HepG2 (cell line): ENCODE data around the gene EPHA2. TPM values are rescaled to one million over a fixed set of nuclear protein-coding genes. Genes with fewer than 3 reads are reported as not detected.
A peak's percentile ranks its signal among the peaks of the same experiment; 100 is the strongest.

ENCODE experiments used
- ATF6 ChIP-seq: sonication (generic); formaldehyde crosslinking; conservative IDR thresholded peaks from 2 replicates; pipeline ENCODE4 v1.4.0; 2020; ENCODE audit warnings: missing genetic modification reagents
- ATRX ChIP-seq: sonication (generic); formaldehyde crosslinking; IDR thresholded peaks from 2 replicates; pipeline ENCODE4 v1.4.0; 2020; ENCODE audit warnings: missing genetic modification reagents, borderline replicate concordance
- KDM5A ChIP-seq: fragments of 200-600 bp; sonication (generic); IDR thresholded peaks from 2 replicates; pipeline ENCODE4 v1.7.0; 2018; ENCODE audit warnings: antibody characterized with exemption, mild to moderate bottlenecking, low read length, borderline replicate concordance
- NFKBIZ ChIP-seq: IDR thresholded peaks from 2 replicates; pipeline ENCODE4 v1.6.1; 2018; ENCODE audit warnings: missing genetic modification reagents, missing compliant biosample characterization
- POGZ ChIP-seq: sonication (generic); formaldehyde crosslinking; IDR thresholded peaks from 2 replicates; pipeline ENCODE4 v1.4.0; 2020; ENCODE audit warnings: mild to moderate bottlenecking, missing genetic modification reagents
- SCMH1 ChIP-seq: sonication (generic); formaldehyde crosslinking; IDR thresholded peaks from 2 replicates; pipeline ENCODE4 v1.9.0; 2021; ENCODE audit warnings: missing genetic modification reagents, mild to moderate bottlenecking, borderline replicate concordance
- TBX2 ChIP-seq: sonication (generic); formaldehyde crosslinking; IDR thresholded peaks from 2 replicates; pipeline ENCODE4 v1.5.0; 2020; ENCODE audit warnings: missing genetic modification reagents, mild to moderate bottlenecking, borderline replicate concordance
- ZNF225 ChIP-seq: sonication (generic); formaldehyde crosslinking; IDR thresholded peaks from 2 replicates; pipeline ENCODE4 v1.4.0; 2020; ENCODE audit warnings: mild to moderate bottlenecking, missing genetic modification reagents
- ZNF530 ChIP-seq: sonication (generic); formaldehyde crosslinking; IDR thresholded peaks from 2 replicates; pipeline ENCODE4 v1.5.0; 2020; ENCODE audit warnings: low read depth, mild to moderate bottlenecking, missing genetic modification reagents
- ZNF709 ChIP-seq: sonication (generic); formaldehyde crosslinking; IDR thresholded peaks from 2 replicates; pipeline ENCODE4 v1.5.0; 2020; ENCODE audit warnings: mild to moderate bottlenecking, missing genetic modification reagents
- polyA plus RNA-seq, 8 experiments: library from polyadenylated mRNA; depleted of rRNA in 3 of 8; stranded (reverse) in 7 of 8; unstranded in 1 of 8; fragments of >200 nt; fragmentation: Illumina TruSeq in 4 of 8; extraction: Trizol in 4 of 8; gene quantifications; 2 replicates each; pipeline versions ENCODE4 v1.2.1 to v1.2.3, GENCODE V29; 2011 to 2016; ENCODE audit warnings: low read depth in 4 of 8, missing spikeins in 1 of 8, mixed read lengths in 1 of 8; ENCODE audit not compliant: insufficient read depth in 1 of 8
- total RNA-seq, 5 experiments: library from RNA; depleted of rRNA; stranded (reverse); fragments of >200 nt; fragmentation: Illumina TruSeq; extraction: Trizol; gene quantifications; 2 replicates each; pipeline ENCODE4 v1.2.3, GENCODE V29; 2016; ENCODE audit warnings: low read depth in 1 of 5
- TF ChIP-seq, protein P1 (sequence below), 2 experiments: sonication (generic) in 1 of 2; formaldehyde crosslinking in 1 of 2; IDR thresholded peaks; 2 replicates each; pipeline versions ENCODE4 v1.6.1 to v1.9.0; 2014 to 2022; ENCODE audit warnings: antibody characterized with exemption in 1 of 2, borderline replicate concordance in 1 of 2, inconsistent platforms in 1 of 2, low read depth in 1 of 2, missing genetic modification reagents in 1 of 2
- TF ChIP-seq, protein P2 (sequence below): sonication (generic); formaldehyde crosslinking; conservative IDR thresholded peaks from 2 replicates; pipeline ENCODE4 v1.4.0; 2020; ENCODE audit warnings: missing genetic modification reagents
- TF ChIP-seq, protein P3 (sequence below), 2 experiments: IDR thresholded peaks; 2 replicates each; pipeline ENCODE4 v1.6.1; 2011 to 2012; ENCODE audit warnings: low read length in 2 of 2, borderline replicate concordance in 1 of 2, low read depth in 1 of 2, mild to moderate bottlenecking in 1 of 2, moderate library complexity in 1 of 2

Gene EPHA2
- total and polyA plus RNA-seq, 2 of the 13 experiments (the other 11 are each of a cell fraction or from before 2014, with no cell fraction given): 33.6 to 53.6 TPM

GRCh38 chr1:16143566-16144324 is 12.1 kb downstream of the EPHA2 start (continued):
- TF ChIP-seq, protein P1, sequence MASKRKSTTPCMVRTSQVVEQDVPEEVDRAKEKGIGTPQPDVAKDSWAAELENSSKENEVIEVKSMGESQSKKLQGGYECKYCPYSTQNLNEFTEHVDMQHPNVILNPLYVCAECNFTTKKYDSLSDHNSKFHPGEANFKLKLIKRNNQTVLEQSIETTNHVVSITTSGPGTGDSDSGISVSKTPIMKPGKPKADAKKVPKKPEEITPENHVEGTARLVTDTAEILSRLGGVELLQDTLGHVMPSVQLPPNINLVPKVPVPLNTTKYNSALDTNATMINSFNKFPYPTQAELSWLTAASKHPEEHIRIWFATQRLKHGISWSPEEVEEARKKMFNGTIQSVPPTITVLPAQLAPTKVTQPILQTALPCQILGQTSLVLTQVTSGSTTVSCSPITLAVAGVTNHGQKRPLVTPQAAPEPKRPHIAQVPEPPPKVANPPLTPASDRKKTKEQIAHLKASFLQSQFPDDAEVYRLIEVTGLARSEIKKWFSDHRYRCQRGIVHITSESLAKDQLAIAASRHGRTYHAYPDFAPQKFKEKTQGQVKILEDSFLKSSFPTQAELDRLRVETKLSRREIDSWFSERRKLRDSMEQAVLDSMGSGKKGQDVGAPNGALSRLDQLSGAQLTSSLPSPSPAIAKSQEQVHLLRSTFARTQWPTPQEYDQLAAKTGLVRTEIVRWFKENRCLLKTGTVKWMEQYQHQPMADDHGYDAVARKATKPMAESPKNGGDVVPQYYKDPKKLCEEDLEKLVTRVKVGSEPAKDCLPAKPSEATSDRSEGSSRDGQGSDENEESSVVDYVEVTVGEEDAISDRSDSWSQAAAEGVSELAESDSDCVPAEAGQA (IDR thresholded peaks at IDR 0.05; ENCODE audit: low read depth): no peak
- TF ChIP-seq, protein P1 (CRISPR knock-in tag; IDR thresholded peaks at IDR 0.05; ENCODE audit: borderline replicate concordance): no peak
- TF ChIP-seq SCMH1 (no peak), ZNF709 (CRISPR knock-in tag) (no peak), ATRX (no peak), NFKBIZ (CRISPR knock-in tag) (peak; percentile 83; the same call in 1 of the 2 replicates), ZNF530 (CRISPR knock-in tag) (no peak), ATF6 (CRISPR knock-in tag) (no peak), TBX2 (CRISPR knock-in tag) (peak; percentile 95), ZNF225 (CRISPR knock-in tag) (no peak), POGZ (no peak), KDM5A (no peak)
- TF ChIP-seq, protein P2, sequence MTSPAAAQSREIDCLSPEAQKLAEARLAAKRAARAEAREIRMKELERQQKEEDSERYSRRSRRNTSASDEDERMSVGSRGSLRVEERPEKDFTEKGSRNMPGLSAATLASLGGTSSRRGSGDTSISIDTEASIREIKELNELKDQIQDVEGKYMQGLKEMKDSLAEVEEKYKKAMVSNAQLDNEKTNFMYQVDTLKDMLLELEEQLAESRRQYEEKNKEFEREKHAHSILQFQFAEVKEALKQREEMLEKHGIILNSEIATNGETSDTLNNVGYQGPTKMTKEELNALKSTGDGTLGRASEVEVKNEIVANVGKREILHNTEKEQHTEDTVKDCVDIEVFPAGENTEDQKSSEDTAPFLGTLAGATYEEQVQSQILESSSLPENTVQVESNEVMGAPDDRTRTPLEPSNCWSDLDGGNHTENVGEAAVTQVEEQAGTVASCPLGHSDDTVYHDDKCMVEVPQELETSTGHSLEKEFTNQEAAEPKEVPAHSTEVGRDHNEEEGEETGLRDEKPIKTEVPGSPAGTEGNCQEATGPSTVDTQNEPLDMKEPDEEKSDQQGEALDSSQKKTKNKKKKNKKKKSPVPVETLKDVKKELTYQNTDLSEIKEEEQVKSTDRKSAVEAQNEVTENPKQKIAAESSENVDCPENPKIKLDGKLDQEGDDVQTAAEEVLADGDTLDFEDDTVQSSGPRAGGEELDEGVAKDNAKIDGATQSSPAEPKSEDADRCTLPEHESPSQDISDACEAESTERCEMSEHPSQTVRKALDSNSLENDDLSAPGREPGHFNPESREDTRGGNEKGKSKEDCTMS (CRISPR knock-in tag): no peak
- TF ChIP-seq, protein P3, sequence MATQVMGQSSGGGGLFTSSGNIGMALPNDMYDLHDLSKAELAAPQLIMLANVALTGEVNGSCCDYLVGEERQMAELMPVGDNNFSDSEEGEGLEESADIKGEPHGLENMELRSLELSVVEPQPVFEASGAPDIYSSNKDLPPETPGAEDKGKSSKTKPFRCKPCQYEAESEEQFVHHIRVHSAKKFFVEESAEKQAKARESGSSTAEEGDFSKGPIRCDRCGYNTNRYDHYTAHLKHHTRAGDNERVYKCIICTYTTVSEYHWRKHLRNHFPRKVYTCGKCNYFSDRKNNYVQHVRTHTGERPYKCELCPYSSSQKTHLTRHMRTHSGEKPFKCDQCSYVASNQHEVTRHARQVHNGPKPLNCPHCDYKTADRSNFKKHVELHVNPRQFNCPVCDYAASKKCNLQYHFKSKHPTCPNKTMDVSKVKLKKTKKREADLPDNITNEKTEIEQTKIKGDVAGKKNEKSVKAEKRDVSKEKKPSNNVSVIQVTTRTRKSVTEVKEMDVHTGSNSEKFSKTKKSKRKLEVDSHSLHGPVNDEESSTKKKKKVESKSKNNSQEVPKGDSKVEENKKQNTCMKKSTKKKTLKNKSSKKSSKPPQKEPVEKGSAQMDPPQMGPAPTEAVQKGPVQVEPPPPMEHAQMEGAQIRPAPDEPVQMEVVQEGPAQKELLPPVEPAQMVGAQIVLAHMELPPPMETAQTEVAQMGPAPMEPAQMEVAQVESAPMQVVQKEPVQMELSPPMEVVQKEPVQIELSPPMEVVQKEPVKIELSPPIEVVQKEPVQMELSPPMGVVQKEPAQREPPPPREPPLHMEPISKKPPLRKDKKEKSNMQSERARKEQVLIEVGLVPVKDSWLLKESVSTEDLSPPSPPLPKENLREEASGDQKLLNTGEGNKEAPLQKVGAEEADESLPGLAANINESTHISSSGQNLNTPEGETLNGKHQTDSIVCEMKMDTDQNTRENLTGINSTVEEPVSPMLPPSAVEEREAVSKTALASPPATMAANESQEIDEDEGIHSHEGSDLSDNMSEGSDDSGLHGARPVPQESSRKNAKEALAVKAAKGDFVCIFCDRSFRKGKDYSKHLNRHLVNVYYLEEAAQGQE (IDR thresholded peaks at IDR 0.05; ENCODE audit: borderline replicate concordance in 1 of 2, low read depth in 1 of 2, low read length in 2 of 2): peak in 1 of 2 experiments; percentile 30; a peak in 2 of 4 replicates
